ENCODE measurements around the gene ALK.

The ALK gene

GRCh38 chr2:29900971-29901633, 20.3 kb downstream of the ALK start:
- FAIRE-seq = no peak

- FAIRE-seq = no peak
Observed at GRCh38 chr2:29898999-29899398, 22.4 kb downstream of the ALK start.

DNA sequence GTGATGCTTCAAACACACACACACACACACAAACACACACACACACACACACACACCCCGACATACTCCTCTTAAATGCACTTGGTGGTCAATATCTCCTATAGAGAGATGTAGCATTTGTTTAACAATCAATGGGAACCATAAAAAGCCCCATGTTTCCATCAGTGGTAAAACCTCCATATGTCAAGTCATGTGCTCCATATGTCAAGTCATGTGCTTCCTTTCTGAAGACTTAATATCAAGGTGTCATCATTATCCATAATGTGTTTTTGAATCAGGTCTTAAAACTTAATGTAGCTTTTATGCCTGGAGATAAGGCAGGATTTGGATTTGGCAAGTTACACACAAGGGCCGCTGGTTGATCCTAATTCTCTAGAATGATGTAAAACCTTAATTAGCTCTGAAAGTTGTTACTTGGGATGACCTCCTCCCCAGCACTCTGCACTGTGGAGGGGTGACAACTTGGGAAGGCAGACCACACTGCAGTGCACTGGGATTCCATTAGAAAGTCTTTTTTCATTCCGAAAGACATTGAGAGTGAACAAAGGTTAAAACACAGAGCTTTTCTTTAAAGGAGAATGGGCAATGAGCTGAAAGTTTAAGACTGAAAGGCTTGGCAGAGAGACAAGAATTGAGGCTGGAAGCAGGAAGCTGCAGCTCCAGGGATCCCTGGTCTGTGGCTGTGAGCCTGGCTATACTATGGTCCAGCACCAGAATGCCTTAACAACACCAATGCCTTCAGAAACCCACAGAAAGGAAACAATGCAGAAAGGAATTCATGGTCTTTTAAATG, 26.4 kb downstream of the ALK start:
- FAIRE-seq = no peak

GRCh38 chr2:29892585-29893259, 28.7 kb downstream of the ALK start:
- no peak for FAIRE-seq

DNA sequence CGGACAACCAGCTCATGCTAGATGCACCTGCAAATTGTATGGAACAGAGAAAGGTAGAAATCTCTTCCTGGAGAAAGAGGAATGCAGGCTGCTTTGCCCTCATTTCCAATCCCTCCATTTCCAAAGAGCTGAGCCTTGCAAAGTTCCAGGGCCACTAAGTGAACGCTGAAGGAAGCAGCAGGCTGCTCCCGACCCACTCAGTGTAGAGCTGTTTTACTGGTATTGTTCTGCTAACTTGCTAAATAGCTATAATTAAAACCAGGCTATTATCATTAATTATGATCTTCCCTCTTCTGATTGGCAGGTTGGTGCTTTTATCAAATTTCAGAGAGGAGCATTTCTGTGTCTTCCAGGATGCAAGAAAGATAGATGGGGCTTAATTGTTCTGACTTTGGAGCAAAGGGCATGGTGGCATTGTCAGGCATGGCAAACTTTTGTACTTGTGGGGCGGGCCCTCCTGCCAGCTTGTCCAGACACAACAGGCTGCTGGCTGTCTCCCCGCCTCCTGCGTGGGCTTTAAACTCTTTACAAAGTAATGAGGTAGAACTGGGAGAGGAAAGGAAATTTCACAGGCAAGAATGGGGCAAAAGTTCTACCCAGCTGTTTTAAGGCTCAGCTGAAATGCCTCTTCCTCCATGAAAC, 40.2 kb downstream of the ALK start:
- FAIRE-seq = no peak

GRCh38 chr2:29880084-29880483, 41.3 kb downstream of the ALK start:
- no peak for FAIRE-seq

DNA sequence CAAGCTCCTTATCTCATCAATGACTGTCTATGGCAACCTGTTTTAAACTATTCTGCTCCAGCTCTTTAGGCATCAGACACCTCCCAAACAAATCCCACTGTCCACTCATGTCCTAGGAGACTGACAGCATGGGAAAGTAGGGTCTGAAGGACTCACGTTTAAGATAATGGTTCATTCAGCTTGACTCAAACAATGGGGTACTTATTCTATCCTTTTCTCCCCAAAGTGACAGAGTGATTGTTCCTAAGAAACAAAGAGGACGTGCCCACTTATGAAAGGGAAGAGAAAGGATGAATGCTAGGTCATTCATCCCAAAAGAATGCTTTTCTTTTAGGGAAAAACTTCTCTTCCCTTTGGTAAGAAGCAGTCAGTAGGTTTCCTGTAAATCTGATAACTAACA, 41.9 kb downstream of the ALK start:
- FAIRE-seq = no peak

DNA sequence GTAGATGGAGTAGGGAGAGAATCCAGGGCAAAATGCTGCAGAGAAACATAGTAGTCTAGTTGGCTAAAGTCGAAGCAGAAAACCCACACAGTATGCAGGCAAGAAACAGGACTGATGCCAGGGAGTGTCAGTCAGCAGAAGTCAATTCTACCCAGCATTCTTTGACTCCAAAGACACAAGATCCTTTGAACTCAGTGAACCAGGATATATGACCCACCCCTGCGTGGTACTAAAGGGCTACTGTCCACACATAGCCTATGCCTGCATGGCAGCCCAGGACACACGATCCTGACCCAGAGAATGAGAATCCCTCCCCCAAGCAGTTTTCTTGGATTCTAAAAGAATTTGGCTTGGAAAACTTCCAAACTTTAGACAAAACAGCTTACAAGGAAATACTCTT, 42.5 kb downstream of the ALK start:
- no peak for FAIRE-seq

- FAIRE-seq = no peak
Observed at GRCh38 chr2:29876374-29876773, 45.0 kb downstream of the ALK start.

- FAIRE-seq = no peak
Observed at GRCh38 chr2:29874745-29875144, 46.6 kb downstream of the ALK start.

DNA sequence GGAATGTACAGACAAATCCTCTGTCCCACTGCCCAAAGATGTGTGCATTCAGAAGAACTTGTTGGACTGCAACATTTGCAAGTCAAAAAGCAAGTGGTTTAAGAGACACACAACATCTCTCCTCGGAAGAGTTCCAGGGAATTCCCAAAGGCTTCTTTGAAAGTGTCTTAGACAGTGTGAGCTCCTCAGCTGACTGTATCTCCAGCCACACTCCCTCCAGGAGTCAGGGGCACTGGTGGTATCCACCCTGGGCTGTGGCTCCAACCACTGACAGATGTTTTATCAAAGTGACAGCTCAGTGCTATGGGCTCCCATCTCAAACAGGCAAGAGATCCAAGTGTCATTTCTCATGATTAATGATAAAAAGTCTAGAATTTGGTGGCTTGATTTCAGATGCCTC, 48.5 kb downstream of the ALK start:
- FAIRE-seq = no peak

DNA sequence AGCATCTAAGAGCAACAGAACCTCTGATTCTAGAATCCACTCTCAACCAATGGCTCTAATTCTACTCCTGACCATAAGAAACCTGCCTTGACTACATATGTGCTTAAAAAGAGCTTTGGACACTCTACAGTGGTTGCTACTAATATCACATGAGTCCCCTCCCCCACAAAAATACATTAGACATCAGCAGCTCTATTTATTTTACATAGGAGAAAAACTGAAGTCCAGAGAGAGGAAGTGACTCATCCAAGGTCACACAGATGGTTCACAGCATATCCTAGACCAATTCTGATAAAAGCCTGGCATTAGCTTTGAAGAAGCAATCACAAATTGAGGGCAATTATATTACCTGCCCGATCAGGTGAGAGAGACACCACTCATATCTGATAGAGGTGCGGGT, 49.8 kb downstream of the ALK start:
- FAIRE-seq = no peak

- FAIRE-seq = no peak
Observed at GRCh38 chr2:29865512-29865911, 55.9 kb downstream of the ALK start.

GRCh38 chr2:29864988-29865387, 56.4 kb downstream of the ALK start:
- FAIRE-seq = no peak

DNA sequence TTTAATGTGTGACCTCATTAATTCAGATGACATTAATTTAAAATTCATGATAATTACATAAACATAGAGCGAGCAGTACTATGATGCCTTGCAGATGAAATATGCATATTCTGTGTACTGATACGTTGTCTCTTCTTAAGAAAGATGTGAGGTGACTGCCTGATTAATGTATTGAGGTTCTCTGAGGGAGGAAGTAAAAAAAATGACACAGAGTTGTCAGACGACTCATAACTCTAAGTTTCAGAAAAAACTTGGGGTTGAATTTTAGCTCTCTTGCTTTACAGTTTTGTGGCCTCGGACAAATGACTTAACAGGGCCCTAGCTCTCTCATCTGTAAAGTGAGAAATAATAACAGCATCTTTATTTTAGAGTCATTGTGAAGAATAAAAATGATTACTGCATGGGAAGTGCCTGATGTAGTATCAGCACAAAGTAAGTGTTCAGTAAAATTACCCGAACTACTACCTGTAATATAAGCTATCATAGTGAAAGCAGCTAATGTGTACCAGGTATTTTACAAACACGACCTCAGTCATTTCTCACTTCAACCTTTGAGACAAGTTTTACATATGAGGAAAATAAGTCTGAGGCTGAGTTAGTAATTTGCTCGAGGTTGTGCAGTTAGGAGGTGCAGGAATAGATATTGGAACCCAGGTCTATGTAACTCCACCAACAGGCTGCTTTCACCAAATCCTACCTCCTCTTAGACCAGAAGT, 65.3 kb downstream of the ALK start:
- no peak for FAIRE-seq

- no peak for FAIRE-seq
Observed at GRCh38 chr2:29850794-29851193, 70.6 kb downstream of the ALK start.

- FAIRE-seq = no peak
Observed at GRCh38 chr2:29848566-29849310, 72.6 kb downstream of the ALK start.

- FAIRE-seq = no peak
Observed at GRCh38 chr2:29847886-29848285, 73.5 kb downstream of the ALK start.

DNA sequence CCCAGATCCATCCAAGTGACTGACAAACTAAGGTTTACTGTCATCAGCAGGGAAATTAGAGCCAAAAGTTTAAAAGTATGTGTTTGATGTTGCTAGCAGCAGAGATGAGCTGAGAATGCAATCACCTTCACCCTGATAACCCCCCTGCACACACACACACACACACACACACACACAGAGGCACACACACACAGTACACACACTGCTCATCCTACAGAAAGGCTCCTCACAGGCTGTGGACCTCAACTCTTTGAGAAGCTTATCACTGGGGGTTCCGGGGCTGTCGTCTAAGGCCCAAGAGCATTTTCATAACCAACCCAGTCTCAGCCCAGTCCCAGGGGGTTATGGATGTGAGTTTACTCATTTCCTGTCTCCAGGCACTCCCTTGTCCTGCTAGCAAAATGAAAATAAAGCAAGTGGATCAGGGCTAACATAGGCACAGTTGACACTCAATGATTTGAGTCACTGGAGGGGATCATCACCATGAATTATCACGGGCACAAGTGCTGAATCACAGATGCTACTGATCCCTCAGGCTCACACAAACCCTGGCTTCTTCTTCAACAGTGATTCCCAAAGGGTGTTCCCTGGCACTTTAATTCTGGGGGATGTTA, 76.6 kb downstream of the ALK start:
- FAIRE-seq = no peak

- no peak for FAIRE-seq
Observed at GRCh38 chr2:29841386-29842004, 79.9 kb downstream of the ALK start.

GRCh38 chr2:29839306-29839705, 82.1 kb downstream of the ALK start:
- FAIRE-seq = no peak
